Measurements from ENCODE around the gene CRTC1.

DNA sequence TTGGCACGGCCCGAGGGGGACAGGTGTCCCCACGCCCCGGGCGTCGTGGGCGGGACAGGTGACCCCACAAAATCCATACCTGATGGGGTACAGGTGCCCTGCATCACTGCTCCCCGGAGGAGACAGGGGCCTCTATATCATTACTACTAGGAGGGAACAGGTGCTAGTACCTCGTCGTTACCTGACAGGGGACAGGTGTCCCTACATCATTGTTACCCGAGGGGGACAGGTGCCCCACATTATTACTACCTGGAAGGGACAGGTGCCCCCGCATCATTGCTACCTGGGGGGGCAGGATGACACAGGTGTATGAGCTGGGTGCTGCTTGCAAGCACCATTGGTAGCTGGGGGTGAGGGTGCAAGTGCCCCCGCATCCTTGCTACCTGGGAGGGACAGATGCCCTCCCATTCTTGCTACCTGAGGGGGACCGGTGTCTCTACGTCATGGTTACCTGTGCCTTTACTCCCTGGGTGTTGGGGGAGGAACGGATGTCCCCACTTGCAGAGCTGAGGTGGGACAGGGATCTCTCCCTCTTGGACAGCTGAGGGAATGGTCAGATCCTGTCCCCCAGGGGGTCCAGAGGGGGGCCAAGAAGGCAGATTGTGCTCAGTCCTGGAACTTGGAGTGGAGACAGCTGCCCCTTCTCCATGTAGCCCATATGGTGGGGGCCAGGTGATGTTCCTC is 620 bp downstream of the CRTC1 start:
- TF ChIP-seq EZH2 (IDR thresholded peaks at IDR 0.05; ENCODE audit: insufficient read depth, poor library complexity, severe bottlenecking) (no peak), EZH2phosphoT487 (IDR thresholded peaks at IDR 0.05; ENCODE audit: insufficient read depth, low read depth) (no peak)
